ENCODE results near the gene MYT1.
A peak's percentile ranks its signal among the peaks of the same experiment; 100 is the strongest.

Gene MYT1

DNA sequence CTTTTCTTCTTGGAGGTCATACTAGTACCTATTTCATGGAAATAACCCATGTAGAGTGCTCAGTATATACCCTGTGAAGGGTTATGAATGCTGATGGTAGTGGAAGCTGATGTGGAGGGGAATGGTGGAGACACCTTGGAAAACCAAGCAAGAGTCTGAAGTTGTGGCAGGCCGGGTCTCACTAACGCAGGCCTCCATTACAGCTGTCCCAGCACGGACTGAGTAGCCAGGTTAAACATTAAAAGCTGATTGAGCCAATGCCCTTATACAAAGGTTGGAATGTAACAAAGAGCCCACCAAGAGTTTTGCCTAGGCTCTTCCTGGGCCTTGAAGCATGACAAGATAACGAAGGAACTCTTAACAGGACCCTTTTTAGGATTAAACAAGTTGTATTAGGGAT is 89.2 kb downstream of the MYT1 start:
- no peak for DNase-seq

DNA sequence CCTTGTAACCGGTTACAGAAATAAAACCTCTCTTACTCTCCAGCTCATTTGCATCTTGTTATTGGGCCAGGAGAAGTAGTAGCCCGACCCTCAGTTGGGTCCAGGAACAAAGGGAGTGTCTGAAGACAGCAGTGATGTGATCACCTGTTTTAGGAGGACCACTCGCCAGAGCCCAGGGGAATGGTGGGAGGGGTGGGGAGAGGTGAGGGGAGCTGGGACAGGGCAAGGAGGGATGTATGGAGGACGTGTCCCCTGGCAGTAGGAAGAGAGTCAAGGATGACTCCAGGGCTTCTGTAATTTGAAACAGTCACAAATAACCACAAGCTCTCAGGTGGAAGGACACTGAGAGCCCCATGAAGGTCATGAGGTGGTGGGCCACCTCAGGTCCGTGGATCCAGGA is 89.9 kb downstream of the MYT1 start:
- no peak for DNase-seq

DNA sequence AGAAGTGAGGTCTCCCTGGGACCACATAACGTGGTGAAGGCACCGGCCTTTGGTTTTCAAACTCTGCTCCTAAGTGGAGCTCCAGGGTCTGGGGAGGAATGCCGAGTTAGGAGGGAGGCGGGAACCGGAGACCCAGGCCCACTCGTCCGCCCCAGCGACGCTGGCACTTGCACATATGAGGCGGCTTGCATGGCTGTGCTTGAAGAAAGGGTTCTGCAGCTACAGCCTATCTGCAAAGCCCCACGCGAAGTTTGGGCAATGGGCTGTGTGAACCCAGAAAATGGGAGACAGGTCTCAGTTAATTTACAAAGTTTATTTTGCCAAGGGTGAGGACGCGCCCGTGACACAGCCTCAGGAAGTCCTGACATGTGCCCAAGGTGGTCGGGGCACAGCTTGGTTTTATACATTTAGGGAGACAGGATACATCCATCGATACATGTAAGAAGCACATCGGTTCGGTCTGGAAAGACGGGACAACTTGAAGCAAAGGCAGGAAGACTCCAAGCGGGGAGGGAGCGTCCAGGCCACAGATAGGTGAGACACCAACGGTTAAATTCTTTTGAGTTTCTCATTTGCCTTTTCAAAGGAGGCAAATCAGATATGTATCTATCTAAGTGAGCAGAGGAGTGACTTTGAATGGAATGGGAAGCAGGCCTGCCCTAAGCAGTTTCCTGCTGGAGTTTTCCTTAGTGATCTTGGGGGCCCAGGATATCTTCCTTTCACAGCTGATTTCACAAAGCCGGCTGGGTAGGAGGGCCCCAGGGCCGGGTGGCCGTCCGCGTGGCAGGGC is 90.5 kb downstream of the MYT1 start:
- no peak for DNase-seq

DNA sequence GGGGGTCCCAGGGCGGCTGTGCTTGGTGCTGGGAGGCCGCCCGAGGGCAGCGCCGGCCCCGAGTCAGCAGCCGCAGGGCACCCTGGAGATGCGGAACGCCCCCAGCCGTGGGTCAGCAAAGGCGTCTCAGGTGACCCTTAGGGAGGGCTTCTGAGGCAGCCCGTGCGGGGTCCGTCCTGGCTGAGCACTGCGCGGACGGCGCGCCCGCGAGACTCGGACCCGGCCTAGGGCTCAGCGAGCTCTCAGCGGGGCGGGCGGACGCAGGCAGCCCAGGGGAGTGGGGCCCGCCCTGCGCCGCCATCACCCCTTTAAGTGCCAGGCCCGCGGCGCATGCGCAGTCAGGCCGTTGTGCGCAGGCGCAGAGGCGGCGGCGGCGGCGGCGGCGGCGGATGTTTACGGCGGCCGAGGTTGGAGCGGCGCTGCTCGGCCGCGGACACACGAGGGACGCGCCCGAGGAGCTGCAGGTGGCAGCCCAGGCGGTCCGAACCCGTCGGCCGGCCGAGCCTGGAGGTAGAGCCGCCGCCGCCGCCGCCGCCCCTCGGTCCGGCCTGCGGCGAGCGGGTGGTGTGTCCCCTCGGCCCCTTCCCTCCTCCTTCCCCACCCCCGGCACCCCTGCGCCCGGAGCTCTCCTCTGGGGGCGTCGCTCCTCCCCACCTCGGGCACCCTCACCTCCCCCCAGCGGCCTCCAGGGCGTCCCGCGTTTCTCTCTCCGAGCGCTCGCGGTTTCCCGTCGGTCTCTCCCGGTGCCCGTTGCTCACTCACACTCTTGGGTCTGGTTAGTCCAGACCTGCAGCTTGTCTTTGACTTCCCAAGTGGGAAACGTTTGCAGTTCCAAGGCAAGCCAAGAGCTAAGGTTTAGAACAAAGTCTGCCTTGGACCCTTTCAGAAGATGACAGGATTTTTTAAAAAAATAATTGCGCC is 91.4 kb downstream of the MYT1 start, which contains the start of gene PCMTD2:
Gene PCMTD2, plus strand, starts transcription at position 388 of the 921 bp plus-strand sequence. CDS start 4,218 bp downstream, outside the sequence.
- peak; percentile 88 for DNase-seq

DNA sequence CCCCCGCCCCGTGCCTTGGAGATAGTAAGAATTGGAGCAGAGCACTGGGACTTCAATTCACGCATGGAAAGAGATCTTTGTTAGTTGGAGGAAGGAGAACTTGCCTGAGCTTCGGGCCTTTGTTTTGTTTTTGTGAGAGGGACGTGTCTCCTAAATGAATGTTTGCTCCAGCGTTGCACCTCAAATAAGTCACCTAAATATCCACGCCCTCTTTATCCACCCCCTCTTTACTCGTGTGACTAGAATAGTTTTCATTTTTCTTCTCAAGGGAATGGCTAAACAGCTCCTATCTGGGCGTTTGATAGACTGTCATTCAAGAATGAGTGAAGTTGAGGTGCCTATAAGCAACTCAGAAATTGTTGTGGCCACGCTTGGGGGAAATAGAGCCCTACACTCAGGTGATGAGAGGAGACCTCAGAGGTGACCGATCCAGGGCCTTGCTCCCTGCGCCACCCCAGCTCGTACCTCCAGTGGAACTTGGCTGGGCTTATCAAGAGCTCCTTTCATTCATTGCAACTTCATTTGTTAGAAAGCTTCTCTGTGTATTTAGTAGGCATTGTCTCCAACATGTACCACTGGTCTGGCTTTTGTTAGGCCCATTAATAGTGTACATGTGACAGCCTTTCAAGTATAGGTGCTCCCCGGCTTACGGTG is 92.2 kb downstream of the MYT1 start:
- no peak for DNase-seq

DNA sequence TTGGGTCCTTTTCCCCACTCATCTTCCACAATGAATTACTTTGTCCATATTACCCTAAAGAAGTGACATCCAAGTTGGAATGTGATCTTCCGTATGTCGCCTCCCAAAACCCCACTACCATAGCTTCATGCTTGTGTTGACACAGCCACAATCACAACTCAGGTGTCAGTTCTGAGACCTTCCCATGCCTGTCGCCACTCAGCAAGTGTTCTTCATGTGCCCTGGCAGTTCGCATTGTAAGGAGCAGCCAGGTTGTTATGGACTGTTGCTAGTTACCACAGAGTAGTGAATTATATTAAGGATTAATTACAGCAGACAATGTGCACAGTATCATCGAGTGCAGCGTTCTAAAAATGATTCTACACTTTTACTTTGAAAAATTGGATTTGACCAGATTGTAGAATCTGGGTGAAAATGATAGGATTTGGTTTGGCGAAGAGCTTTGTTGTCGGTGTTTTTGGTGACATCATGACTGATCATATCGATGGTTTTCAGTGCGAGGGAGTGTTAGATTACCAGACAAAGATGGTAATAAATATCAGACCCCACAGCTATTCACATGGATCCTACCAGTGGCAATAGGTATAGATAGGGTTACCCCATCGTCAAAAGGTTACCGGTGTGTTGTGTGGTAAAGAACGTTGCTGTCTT is 93.0 kb downstream of the MYT1 start:
- DNase-seq: no peak

DNA sequence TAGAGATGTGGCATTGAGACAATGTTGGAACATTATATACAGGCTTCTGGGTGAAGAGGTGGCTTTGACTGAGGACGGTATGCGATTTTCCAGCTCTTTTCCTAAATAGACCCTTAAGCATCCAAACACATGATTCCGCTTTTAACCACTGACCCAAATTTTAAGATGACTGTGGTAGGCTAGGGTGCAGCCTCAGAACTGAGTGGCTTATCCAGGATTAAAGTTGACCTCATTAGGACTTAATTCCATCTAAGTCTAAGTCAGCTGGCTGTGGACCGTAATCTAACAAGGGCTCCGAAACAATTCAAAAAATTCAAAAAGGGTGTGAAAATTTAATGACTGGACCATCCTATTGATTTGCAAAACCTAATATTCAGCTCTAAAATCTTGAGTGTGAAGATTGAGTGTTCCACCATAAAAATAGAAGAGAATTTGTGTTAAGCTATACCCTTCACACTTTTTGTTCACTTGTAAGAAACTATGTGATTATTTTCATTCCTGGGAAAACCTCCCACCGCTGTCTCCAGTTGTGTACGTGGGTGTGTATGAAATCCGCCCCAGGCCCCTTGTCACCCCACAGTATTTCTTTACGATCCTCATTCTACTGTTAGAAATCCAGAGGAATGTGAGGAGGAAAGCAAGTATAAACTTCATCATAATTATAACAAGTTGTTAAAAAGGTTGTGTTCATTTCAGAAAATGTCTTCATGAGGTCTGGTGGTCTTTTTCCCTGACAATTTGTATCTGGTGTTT is 94.0 kb downstream of the MYT1 start:
- DNase-seq: no peak

DNA sequence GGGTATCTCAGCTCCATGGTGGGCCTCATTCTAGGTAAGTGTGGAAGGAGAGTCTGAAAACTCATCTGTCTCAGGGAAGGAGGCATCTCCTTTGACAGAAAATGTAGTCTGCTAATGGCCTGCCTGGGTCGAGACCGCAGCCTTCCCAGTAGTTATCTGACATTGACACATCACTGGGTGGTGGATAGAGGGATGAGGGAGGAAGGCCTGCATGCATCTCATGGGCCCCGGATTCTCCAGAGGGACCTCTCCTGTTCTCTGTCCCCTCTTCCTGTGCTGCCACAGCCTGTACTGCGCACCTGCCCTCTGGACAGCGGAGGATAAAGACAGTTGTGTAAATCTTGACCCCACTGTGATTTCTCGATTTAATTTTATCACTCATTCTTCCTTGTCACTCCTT is 96.0 kb downstream of the MYT1 start:
- no peak for DNase-seq

DNA sequence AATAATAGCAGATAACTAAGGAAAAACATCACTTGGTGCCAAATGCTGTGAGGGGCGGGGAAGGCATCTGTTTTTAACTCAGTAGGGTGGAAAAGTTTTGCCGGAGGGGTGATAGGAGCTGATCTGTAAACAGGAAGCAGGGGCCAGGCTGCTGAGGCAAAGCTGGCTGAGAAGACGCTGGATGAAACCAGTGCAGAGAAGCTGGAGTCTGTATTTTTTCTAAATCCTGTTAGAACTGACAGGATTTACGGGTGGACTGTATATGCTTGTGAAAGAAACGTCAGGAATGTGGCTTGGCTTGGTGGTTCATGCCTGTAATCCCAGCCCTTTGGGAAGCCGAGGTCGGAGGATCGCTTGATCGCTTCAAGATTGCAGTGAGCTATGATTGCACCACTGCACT is 96.9 kb downstream of the MYT1 start:
- DNase-seq: no peak

DNA sequence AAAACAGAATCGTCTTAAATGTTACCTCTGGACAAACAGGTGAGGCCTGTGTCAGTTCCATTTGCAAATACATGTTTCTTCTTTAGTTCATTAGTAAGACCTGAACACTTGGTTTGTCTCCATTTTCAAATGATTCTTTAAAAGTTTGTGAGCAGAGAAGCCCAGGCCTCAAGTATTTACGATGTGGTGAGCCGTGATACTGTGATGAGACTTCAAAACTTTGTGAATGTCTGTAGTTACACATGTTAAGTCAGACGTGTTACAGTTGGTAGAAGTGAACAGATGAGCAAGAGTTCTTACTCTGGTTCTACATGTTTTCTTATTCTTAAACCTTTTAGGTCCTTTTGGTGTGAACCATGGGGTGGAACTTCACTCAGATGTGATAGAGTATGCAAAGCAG is 99.8 kb downstream of the MYT1 start:
- DNase-seq: no peak

DNA sequence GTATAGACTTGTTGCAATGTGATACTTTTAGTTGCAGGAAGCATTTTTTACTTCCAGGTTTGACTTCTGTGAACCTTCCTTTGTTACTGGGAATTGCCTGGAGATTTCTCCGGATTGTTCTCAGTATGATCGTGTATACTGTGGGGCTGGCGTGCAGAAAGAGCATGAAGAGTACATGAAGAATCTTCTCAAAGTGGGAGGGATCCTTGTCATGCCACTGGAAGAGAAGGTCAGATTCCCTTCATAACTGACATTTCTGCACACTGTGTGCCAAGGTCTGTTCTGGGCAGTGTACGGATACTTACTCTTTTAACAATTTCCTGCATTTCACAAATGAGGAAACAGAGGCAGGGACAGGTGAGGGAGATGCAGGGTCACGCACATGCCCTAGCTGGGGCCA is 100.9 kb downstream of the MYT1 start:
- no peak for DNase-seq

DNA sequence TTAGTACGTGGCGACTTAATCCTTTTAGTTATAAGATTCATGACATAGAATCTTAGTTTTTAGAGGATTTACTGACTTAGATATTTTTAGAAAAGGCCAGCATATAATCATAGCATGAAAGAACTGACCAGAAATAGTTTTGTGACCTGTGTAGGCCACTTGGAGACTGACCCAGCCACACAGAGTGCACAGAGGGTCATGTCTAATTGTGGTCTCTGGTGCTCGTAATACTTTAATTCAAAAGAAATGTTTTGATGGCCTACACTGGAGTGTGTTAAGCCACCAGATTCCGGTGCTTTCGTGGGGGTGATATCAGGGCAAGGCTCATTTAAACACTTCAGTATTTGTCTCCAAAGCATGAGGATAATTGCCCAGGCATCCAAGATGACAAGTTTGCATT is 102.7 kb downstream of the MYT1 start:
- DNase-seq: no peak

DNA sequence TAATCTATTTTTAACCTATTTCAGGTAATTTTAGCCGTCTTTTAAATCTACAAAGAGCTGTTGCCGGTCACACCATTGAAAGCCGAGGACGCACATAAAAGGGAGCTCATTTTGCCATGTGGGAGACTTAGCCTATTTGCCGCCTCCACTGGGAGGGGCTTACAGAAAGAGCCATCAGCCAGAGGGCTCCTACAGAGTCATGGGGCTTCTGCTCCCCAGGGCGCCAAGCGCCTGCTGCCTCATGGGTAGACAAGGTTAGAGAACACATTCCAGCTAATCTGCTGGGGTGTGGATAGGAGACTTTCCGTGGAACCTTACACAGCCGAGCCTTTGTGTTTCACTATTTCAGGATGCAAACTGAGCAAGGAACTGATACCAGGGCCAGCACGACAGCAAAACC is 103.9 kb downstream of the MYT1 start:
- no peak for DNase-seq

DNA sequence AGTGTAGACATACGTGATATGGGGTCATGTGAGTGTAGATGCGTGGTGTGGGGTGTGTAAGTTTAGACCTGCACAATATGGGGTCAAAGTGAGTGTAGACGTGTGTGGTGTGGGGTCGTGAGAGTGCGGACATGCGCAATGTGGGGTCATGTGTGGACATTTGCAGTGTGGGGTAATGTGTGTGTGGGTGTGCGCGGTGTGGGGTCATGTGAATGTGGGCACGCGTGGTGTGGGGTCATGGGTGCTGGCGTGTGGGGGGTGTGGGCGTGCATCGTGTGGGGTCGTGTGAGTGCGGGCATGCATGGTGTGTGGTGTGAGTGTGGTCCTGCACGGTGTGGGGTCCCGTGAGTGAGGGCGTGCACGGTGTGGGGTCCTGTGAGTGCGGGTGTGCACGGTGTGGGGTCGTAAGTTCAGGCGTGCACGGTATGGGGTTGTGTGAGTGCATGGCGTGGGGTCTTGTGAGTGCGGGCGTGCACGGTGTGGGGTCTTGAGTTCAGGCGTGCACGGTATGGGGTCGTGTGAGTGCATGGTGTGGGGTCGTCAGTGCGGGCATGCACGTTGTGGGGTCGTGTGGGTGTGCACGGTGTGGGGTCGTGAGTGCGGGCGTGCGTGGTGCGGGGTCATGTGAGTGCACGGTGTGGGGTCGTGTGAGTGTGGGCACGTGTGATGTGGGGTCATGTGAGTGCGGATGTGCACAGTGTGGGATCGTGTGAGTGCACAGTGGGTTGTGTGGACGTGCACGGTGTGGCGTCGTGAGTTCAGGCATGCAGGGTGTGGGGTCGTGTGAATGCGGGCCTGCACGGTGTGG is 105.6 kb downstream of the MYT1 start:
- no peak for DNase-seq

DNA sequence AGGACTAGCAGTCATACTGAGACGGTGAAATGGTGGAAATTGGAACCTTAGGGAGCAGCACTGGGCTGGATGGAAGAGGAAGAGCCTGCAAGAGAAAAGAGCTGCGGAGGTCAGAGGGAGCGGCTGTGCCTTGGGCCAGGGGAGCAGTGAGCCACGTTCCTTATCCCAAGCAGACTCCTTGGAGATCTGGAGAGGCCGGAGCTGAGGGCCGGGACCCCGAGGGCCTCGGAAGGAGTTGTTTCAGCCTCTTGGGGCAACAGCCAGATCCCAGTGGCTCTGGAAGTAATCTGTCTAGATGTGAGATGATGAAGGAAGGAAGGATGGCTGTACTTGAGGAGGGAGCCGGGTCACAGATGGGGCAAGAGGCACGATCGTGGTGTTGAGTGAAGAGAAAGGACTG is 107.4 kb downstream of the MYT1 start:
- DNase-seq: no peak

DNA sequence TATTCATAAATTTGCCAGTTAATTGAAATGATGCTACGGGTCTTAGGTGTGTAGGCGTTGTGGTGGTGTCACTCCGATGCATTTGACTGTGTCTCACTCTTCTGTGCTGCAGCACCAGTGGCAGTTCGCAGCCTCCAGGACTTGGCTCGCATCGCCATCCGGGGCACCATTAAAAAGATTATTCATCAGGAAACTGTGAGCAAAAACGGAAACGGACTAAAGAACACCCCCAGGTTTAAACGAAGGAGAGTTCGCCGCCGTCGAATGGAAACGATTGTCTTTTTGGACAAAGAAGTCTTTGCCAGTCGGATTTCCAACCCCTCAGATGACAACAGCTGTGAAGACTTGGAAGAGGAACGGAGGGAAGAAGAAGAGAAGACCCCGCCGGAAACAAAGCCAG is 108.9 kb downstream of the MYT1 start:
- no peak for DNase-seq

DNA sequence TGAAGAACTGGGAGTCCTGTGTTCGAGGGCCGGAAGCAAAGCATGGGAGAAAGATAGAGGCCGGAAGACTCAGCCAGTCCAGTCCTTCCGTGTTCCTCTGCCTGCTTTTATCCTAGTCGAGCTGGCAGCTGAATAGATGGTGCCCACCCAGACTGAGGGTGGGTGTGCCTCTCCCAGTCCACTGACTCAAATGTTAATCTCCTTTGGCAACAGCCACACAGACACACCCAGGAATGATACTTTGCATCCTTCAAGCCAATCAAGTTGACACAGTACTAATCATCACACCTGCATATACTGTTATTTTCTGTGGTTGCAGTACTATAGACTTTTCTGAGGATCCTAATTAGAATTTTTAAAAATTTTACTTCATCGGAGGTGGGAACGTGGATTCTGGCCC is 112.6 kb downstream of the MYT1 start:
- no peak for DNase-seq

DNA sequence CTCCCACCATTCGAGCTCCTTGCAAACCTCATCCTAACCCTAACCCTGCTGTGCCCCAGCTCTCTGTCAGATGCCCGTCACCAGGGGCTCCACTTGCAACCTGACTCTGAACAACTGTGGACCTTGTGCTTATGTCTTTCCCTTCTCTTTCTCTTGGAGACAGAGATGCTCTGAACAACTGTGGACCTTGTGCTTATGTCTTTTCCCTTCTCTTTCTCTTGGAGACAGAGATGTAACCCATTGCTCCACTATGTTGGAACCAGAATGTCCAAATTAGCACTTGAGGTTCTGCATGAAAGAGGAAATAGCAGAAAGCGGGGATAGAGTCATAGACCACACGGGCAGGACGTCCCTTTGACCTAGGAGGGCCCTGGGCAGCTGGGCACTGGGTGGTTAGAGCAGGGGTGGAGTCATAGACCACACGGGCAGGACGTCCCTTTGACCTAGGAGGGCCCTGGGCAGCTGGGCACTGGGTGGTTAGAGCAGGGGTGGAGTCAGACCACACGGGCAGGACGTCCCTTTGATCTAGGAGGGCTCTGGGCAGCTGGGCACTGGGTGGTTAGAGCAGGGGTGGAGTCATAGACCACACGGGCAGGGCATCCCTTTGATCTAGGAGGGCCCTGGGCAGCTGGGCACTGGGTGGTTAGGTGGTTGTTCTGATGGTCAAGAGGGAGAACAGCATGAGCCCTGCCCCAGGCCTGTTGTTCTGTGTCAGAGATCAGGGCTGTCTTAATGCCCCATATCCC is 113.5 kb downstream of the MYT1 start:
- DNase-seq: peak; percentile 56

DNA sequence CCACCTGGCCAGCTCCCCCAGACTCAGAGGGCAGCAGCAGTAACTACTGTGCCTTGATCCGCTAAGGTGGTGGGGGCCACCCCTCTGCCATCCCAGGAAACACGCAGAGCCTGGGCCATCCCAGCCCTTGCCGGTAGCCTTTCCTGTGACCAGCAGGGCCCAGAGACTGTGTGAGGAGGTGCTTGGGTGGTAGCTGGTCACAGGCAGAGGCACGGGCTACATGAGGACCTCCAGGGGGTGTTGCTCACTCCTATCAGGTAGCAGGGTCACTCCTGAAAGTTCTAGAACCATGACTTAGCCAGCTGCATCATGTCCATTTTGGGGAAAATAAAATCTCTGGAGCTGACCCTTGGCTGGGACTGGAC is 114.0 kb downstream of the MYT1 start:
- DNase-seq: no peak

DNA sequence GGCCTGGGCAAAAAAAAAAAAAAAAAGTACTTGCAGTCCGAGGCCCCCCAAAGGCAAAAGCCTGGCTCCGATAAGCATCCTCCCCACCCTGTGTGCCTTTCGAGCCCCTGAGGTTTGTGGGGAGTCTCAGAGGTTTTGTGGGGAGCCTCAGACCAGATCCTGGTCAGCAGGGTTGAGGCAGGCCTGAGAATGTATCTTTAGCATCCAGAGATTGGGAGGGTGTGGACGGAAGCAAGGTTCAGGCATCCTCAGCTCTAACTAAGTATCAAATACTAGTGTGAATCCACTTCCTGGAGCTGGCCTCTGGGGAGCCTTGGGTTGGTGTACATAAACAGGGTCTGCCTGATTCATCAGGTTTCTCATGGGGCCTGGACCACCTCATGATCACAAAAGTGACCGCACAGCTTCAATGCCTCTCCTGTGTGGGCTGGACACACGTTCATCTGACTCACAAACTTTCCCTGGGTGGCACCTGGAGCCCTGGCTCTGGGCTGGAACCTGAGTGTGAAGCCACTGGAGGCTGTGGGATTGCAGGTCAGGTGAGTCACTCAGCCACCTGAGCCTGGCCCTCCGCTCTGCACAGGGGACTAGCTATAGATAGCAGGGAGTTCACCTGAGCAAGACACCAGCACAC is 115.7 kb downstream of the MYT1 start:
- DNase-seq: no peak
